KOPT-K1 (cell line): ENCODE results near the gene TYMS.

ENCODE experiments used
- H3K27ac ChIP-seq: fragments of 200-600 bp; sonication (generic); 2 replicates; pipeline ENCODE4 v1.5.1; 2016; ENCODE audit warnings: antibody characterized with exemption, mild to moderate bottlenecking, low read depth, low read length; ENCODE audit not compliant: poor library complexity, severe bottlenecking
- H3K36me3 ChIP-seq: fragments of 200-600 bp; sonication (generic); 2 replicates; pipeline ENCODE4 v1.5.1; 2017; ENCODE audit warnings: antibody characterized with exemption, mild to moderate bottlenecking, low read length, moderate library complexity; ENCODE audit not compliant: insufficient read depth
- H3K9me3 ChIP-seq: fragments of 200-600 bp; sonication (generic); 2 replicates; pipeline ENCODE4 v1.5.1; 2017; ENCODE audit warnings: antibody characterized with exemption, low read length, mild to moderate bottlenecking; ENCODE audit not compliant: insufficient read depth, poor library complexity, severe bottlenecking

TYMS gene

DNA sequence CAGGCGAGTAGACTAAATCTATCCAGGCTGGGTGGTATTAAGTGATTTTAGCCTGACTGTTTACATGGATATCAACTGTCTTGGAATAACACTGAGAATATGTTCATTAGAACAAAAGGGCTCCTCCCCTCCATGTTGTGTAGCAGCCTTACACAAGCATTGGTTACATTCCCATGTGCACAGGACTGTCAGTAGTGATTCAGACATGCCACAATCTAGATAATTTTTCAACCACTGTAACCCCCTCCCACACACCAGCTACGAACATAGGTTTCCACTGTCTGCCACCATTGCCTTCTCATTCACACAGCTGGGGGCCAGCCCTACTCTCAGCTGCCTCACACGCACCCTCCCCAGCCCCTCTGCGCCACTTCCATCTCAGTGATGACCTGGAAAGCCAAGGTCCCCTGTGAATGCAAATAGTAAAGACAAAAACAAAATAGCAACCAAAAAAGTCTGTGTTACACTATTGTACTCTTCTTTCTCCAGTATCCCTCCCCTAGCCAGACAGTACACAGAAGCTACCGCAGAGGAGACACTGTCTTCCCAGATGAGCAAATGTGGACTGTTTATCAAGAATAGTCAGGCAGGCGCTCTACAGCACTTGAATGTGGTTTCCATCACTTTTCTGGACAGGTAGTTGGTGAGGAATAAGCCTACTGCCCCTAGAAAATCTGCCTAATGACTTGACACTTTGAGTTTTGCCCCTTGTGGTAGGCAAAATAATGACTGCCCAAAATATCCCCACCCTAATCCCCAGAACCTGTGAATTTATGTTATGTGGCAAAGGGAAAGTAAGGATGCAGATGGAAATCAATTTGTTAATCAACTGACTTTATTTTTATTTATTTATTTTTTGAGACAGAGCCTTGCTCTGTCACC lies 27.9 kb upstream of the TYMS start:
- H3K27ac ChIP-seq = no peak overlapping the region
- no peaks in the 10 kb centered on the region for H3K36me3 ChIP-seq
- H3K9me3 ChIP-seq = no peaks in the 10 kb centered on the region

DNA sequence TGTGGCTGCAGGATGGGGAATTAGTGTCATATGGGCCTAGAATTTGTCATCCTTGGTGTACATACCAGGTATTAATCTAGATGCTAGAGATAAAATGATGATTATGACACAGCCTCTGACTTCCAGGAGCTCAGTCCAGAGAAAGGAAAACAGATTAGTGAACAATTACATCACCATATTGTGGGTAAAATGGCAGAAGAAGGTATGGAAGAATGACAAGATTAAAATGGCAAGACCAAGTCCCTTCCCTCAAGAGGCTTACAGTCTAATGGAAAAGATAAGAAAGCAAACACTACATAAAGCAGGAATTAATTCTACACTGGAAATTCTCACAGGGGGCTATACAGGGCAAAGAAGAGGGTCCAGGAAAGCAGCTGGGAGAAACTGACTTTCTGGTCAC lies 25.9 kb upstream of the TYMS start:
- Histone ChIP-seq H3K36me3 (no peaks in the 10 kb centered on the region), H3K27ac (no peak overlapping the region), H3K9me3 (no peaks in the 10 kb centered on the region)

DNA sequence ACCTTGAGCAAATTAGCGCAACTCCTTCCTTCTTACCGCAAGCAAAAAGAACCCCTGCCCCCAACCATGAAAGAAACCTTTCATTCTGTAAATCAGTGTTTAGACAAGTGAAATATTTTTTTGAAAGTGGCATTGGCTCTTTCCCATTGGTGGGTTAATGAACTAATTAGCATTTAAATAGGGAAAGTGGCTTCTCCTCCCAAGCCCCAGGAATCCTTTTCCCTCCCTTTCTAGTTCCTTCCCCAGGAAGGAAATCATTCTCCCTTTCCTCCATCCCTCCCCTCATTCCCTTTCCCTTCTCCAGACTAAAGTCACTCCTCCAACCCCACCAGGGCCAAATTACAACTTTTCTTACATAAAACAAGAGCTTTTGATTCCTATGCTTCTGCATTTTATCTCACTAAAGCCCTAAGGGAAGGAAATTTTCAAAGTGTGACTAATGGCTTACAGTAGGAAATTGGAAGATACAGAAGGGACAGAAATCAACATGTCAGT lies 22.9 kb upstream of the TYMS start:
- Histone ChIP-seq H3K9me3 (no peaks in the 10 kb centered on the region), H3K36me3 (no peaks in the 10 kb centered on the region)

DNA sequence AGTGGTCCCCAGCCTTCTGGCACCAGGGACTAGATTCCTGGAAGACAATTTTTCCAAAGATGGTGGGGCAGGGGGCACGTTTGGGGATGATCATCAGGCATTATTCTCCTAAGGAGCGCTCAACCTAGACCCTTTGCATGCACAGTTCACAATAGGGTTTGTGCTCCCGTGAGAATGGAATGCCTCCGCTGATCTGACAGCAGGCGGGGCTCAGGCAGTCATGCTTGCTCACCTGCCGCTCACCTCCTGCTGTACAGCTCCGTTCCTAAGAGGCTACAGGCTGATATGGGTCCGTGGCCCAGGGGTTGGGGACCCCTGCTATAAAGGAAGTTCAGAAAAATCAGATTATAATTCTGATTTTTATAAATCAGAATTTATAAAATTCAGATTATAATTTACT lies 22.3 kb upstream of the TYMS start:
- no peaks in the 10 kb centered on the region for H3K36me3 ChIP-seq
- H3K9me3 ChIP-seq = no peaks in the 10 kb centered on the region
- H3K27ac ChIP-seq = no peak overlapping the region

More for the DNA sequence above, 22.9 kb upstream of the TYMS start:
- H3K27ac ChIP-seq = no peak overlapping the region

DNA sequence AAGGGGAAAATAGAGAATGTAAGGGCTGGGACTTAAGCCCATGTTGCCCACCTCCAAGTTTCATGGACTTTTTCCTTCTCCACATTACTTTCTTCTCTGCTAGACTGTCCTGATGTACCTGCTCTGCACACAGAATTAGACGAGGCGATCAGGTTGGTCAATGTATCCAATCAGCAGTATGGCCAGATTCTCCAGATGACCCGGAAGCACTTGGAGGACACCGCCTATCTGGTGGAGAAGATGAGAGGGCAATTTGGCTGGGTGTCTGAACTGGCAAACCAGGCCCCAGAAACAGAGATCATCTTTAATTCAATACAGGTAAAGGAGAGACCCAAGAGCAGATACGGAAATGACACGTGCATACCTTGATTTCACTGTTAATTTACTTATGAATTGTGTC lies 16.2 kb upstream of the TYMS start:
- H3K36me3 ChIP-seq = no peaks in the 10 kb centered on the region
- H3K27ac ChIP-seq = no peak overlapping the region
- H3K9me3 ChIP-seq = no peaks in the 10 kb centered on the region

DNA sequence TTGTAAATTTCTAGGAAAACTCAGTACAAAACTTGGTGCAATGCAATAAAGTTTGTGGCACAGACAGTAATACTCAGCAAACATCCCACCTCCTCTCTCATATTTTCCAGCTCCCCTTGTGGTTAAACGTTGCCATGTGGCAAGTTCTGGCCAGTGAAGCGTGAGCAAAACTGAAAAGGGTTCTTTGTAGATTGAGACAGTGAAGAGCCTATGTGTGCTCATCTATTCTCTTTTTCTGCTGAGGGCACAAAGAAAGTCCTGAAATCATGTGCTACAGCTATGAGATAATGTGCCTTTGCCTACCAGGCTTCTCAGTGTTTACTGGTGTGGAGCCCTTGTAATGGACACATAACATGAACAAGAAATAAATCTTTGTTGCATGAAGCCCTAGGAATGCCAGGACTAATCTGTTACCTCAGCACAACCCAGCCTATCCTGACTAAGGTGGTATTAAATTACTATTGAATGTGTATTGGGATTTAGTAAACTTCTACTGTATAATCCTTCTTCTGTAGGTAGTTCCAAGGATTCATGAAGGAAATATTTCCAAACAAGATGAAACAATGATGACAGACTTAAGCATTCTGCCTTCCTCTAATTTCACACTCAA lies 13.0 kb upstream of the TYMS start:
- no peaks in the 10 kb centered on the region for H3K9me3 ChIP-seq
- H3K36me3 ChIP-seq = no peaks in the 10 kb centered on the region
- peak overlapping the region; percentile 52 for H3K27ac ChIP-seq

DNA sequence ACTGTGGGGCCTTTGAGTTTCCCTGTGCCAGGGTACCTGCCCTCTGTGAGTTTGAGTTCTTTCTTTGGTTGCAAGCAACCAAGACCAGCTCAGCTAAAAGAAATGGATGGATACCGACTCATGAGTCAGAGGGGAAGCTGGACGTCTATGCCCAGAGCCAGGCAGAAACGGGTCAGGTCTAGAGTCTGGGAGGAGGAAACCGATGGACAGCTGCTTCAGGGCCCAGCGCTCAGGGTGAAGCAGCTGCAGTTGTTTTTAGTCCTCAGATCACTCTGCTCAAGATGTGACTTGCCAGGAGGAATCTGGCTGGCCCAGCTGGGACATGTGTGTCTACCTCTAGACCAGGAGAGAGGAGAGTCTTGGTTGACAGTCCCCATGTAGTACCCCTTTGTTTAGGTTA lies 10.1 kb upstream of the TYMS start:
- Histone ChIP-seq H3K9me3 (no peaks in the 10 kb centered on the region), H3K27ac (no peak overlapping the region), H3K36me3 (no peaks in the 10 kb centered on the region)

DNA sequence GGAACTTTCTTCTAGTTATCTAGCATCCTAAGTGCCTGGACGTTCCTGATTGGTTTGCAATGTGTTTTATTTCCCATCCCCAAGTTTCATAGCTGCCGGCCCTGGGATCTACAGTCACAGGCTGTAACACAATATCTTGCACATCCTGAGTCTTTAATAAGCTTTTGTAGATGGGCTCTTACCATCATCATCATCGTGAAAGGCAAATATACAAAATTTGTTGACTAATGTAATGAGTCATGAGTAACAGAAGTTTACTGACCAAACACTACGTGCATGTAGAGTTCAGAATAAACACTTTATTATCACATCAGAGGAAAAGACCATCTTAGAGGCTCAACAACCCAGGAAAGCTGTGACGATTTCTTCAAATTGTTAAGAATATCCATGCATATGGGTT lies 8.1 kb upstream of the TYMS start:
- H3K36me3 ChIP-seq = no peaks in the 10 kb centered on the region
- H3K9me3 ChIP-seq = no peaks in the 10 kb centered on the region
- H3K27ac ChIP-seq = peak overlapping the region; percentile 95

DNA sequence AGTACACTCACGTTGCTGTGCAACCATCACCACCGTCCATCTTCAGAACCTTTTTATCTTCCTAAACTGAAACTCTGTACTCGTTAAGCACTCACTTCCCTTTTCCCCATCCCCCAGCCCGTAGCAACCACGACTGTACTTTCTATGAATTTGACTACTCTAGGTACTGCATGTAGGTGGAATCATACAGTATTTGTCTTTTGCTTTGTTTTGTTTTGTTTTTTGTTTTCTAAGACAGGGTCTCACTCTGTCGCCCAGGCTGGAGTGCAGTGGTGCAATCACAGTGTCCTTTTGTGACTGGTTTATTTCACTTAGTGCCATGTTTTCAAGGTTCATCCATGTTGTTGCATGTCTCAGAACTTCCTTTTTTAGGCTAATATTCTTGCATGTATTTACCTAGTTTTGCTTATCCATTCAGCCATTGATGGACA lies 7.0 kb upstream of the TYMS start:
- peak overlapping the region; percentile 95 for H3K27ac ChIP-seq
- H3K36me3 ChIP-seq = no peaks in the 10 kb centered on the region
- H3K9me3 ChIP-seq = no peaks in the 10 kb centered on the region

DNA sequence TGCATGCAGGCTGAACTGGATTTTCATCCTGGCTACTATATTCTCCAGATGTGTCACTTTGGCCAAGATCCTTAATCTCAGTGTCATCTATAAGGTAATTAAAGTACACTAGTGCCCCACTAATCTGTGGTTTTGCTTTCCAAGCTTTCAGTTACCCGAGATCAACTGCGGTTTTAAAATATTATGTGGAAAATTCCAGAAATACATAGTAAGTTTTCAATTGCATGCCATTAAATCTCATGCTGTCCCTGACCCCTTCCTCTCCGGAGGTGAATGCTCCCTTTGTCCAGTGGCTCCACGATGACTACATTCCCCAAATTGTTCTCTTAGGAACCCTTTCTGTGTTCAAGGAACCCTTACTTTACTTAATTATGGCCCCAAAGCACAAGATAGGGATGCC lies 5.3 kb upstream of the TYMS start:
- H3K36me3 ChIP-seq = no peaks in the 10 kb centered on the region

DNA sequence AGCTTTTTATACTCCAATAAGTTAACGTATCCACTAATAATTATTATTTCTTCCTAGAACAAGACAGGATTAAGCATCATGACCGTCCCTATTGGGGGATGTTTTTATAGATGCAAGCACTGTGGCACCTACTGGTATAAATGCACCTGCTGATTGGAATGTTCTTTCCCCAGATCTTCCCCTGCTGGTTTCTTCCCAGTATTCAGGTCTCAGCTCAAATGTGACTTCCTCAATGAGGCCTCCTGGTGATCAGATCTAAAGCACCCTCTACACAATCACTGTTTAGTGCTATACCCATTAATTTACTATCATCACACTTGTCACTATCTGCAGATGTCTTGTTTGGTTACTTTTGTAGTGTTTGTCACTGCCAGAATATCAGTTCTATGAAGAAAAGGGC lies 3.9 kb upstream of the TYMS start:
- Histone ChIP-seq H3K36me3 (peaks cover 2% of the 10 kb centered on the region; the same call in 1 of the 2 replicates), H3K27ac (no peak overlapping the region), H3K9me3 (no peaks in the 10 kb centered on the region)

More for the DNA sequence above, 5.3 kb upstream of the TYMS start:
- H3K9me3 ChIP-seq = no peaks in the 10 kb centered on the region
- no peak overlapping the region for H3K27ac ChIP-seq

DNA sequence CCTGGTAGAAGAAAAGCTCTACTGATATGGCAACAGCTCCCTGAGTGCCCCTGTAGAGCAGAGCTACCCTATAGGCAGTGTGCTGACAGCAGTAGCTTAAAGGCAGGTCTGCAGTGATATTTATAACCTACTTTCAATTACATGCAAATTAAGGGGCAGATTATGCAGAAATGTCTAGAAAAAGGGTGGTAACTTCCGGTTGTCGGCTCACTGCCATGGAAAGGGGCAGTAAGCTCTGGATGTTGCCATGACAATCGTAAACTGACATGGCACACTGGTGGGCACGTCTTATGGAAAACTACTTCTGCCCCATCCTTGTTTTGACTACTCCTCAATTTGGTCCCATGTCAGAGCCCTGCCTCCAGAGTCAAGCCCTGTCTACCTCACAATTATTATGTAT lies 2.9 kb upstream of the TYMS start:
- Histone ChIP-seq H3K9me3 (peaks cover under 1% of the 10 kb centered on the region), H3K36me3 (peaks cover 13% of the 10 kb centered on the region), H3K27ac (no peak overlapping the region)

DNA sequence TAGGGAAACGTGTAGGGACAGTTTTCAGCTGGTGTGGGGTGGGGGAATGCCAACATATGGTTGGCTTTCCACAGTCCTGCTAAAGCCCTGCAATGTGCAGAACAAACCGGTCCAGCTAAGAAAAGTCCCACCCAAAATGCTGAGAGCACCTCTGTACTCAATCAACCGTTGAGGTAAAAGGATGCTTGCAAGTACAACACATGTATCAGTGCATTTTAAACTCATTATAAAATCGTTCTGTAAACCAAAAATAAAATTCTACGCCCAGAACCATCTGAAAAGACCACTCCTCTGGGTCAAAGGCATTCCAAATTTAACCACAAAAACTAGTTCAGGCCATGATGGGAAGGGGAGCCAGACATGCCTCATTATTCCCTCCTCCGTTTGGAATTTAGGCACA lies 2.0 kb upstream of the TYMS start:
- Histone ChIP-seq H3K9me3 (peaks cover 9% of the 10 kb centered on the region), H3K27ac (no peak overlapping the region), H3K36me3 (peaks cover 22% of the 10 kb centered on the region)

DNA sequence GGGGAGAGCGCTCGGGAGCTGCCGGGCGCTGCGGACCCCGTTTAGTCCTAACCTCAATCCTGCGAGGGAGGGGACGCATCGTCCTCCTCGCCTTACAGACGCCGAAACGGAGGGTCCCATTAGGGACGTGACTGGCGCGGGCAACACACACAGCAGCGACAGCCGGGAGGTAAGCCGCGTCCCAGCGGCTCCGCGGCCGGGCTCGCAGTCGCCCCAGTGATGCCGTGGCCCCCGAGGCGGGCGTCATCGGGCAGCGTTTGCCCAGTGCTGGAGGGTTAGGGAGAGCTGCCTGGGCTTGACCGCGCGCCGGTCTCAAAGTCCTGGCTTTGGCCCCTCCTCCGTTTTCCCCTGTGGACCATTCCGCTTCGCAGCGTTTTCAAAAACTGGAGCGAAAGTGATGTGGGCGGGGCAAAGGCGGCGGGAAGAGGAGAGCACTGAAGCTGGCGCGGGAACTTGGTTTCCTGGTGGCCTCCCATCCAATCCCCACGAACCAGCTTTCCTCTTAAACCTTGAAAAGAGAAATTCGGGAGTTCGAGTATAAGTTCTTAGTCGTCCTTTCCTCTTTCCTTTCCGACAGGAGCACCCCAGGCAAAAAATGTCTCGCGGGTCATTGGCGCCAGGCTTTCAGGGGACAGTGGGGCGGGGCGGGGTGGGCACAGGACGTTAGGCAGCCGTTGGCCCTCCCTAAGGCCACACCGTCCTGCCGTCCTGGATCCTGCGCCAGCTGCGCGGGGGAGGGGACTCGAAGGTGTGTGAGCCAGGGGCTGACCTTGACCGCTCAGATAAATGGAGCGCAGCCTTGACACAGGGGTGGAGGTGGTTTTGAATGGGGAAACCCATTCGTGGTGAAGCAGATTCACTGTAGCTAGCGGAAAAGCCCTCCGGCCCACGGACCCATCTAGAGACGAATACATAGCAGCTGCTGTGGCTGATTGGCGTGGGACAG lies 821 bp downstream of the TYMS start:
- peaks cover 31% of the 10 kb centered on the region for H3K9me3 ChIP-seq
- peak overlapping the region; percentile 100 for H3K27ac ChIP-seq
- H3K36me3 ChIP-seq = peaks cover 44% of the 10 kb centered on the region
